Measurements from ENCODE around the gene NFU1.
A peak's percentile ranks its signal among the peaks of the same experiment; 100 is the strongest.
"Not testable (repeated sequence)": the region's sequence is repeated elsewhere in the genome, so short reads cannot be mapped to it uniquely, and the experiment has no call there.

The NFU1 gene

DNA sequence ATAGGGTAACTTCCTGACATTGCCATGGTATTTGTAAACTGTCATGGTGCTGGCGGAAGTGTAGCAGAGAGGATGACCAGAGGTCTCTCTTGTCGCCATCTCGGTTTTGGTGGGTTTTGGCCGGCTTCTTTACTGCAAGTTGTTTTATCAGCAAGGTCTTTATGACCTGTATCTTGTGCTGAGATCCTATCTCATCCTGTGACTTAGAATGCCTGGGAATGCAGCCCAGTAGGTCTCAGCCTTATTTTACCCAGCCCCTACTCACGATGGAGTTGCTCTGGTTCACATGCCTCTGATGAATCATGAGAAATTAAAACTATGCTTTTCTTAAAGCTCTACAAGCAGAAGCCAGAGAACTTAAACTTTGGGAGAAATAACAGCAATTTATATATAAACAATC, 12.7 kb upstream of the NFU1 start:
- no peak for DNase-seq

DNA sequence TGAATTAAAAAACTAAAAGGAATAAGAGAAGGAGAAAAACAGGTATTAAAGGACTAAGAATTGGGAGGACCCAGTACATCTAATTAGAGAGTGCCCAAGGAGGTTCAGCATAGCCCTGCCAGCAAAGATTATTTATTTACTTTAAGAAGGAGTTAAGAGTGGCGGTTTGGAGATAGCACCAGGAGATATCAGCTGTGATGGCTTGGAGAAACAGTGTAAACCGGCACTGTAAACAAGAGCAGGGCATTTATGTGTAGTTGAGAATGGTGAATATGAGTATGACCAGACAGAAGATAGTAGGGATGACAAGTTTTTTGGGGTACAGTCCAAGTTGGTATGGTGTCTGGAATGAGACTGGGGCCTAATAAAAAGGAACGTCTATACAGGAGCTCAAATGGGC, 6.4 kb upstream of the NFU1 start:
- DNase-seq, result not testable (repeated sequence)

DNA sequence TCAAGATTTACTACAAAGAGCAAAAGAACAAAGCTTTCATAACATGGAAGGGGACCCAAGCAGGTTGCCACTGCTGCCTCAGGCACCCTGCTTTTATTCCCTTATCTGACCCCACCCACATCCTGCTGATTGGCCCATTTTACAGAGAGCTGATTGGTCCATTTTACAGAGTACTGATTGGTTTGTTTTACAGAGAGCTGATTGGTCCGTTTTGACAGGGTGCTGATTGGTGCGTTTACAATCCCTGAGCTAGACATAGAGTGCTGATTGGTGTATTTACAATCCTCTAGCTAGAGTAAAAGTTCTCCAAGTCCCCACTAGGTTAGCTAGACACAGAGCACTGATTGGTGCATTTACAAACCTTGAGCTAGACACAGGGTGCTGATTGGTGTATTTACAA, 2.3 kb upstream of the NFU1 start:
- peak; percentile 18 for DNase-seq

DNA sequence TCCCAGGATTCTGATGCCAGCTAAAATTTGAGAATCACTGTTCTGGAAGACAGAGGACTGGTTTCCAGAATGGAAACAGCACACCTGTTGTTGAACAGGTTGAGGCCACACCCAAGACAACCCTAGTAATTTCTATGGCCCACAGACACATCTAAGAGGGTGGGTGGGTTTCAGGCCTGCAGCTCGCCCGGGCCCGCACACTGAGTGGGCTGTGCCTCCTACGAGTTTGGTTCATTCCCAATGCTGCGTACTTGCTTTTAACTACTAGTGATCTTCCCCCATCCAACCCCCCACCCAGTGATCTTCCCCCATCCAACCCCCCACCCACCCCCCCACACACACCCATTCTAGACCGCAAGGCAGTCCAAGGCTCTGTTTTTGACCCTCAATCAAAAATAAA, 1.3 kb upstream of the NFU1 start:
- DNase-seq, result no peak

DNA sequence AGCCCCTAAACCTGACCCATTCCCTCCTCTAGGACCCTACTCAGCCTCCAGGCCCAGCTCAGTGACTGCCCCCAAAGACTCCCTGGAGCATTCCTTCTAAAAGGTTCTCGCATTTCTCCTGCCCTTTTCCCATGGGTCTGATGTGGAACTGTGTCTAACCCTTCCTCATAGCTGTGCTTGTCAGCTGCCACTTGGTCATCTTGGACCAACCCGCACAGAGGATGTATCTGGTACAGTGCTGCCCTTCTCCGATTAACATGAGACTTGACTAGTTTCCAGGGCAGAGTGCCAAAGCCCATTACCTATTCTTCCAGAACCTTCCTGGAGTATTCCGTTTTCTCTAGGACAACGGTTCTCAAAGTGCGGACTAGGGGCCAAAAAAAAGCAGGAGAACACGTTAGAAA, 518 bp upstream of the NFU1 start:
- no peak for DNase-seq

DNA sequence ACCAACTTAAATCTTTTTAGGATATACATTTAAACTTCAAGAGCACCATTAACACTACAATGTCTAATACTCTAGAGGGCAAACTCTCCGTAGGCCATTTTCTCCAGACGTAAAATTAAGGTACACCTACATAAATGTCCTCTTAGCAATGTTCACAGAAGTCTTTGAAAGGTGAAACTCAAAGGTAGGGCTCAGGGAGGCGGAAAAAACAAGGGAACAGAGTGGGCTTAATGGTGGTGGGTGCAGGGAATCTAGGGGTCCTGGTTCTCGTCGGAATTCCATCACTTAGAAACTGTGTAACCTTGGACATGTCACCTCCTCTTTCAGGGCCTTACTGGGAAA, 668 bp downstream of the NFU1 start:
- DNase-seq, result no peak

DNA sequence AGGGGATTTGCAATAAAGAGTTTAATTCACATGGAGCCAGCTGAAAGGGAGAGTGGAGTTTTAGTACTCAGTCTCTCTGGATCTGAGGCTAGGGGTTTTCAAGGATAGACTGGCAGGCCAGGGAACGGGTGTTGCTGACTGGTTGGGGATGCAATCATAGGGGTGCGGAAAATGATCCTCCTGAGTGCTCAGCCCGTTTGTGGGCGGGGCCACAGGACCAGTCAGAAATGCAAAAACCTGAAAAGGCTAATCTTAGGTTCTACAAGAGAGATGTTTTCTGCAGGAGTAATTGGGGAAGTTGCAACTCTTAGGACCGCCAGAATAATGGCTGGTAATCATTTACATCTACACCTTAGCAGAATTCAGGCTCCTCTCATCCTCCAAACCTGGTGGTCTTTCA, 2.5 kb downstream of the NFU1 start:
- DNase-seq, result no peak

DNA sequence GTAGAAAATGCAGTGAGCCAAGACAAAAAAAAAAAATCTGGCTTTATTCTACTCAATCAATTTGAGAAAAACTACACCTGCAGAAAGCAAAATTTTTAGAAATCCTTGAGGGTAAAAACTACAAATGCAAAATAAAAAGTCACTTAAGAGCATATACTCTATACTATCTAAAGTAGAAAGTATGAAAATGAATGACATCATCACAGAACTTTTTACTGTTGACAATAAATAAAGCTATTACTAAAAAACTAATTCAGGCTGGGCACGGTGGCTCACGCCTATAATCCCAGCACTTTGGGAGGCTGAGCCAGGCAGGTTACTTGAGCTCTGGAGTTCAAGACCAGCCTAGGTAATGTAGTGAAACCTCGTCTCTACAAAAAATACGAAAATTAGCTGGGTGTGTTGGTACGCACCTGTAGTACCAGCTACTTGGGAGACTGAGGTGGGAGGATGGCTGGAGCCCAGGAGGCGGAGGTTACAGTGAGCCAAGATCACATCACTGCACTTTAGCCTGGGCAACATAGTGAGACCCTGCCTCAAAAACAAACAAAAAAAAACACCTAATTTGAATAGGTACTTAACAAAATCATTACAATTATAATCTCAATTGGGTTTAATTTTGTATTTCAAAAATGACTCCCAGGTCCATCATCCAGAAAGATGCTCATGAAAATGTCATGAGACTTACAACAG, 7.6 kb downstream of the NFU1 start:
- no peak for DNase-seq

DNA sequence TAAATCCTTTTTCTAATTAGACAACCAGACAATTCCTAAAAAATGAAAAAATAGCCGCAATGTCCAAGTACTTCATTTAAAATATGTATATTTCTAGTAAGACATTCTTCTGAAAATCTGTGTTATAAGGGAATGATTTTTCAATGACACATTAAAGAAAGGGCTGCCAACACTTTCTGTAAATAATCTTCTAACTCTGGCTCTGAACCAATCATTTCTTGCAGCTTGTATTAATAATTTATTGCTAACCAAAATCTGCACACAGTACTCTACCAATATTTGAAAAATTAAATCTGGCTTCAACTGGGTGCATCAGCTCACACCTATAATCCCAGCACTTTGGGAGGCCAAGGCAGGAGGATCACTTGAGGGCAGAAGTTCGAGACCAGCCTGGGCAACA, 8.3 kb downstream of the NFU1 start:
- no peak for DNase-seq

DNA sequence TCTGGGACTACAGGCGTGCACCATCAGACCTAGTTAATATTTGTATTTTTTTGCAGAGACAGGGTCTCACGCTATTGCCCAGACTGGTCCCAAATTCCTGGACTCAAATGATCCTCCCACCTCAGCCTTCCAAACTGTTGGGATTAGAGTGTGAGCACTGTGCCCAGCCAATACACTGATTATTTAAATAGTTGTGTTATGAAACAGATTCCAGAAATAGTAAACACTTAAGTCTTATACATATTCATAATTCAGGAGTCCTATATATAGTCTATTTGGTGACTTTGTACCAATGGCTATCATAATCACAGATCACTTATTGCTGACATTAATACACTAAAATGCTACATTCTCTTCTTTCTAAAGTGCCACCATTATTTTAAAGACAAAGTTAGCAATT, 12.8 kb downstream of the NFU1 start:
- DNase-seq, result no peak

DNA sequence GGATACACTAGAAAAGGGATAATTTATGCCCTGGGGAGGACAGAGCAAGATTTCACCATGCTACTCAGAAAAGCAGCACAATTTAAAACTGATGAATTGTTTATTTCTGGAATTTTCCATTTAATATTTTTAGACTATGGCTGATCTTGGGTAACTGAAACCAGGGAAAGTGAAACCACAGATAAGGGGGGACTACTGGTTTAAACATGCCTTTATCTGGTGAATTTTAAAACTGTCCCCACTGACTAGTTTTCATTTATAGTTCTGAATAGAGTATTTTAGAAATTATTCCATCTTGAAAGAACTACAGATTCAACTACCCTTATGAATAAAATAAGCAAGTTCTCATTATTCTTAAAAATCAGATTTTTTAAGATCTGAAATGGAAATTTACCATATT, 15.0 kb downstream of the NFU1 start:
- no peak for DNase-seq

DNA sequence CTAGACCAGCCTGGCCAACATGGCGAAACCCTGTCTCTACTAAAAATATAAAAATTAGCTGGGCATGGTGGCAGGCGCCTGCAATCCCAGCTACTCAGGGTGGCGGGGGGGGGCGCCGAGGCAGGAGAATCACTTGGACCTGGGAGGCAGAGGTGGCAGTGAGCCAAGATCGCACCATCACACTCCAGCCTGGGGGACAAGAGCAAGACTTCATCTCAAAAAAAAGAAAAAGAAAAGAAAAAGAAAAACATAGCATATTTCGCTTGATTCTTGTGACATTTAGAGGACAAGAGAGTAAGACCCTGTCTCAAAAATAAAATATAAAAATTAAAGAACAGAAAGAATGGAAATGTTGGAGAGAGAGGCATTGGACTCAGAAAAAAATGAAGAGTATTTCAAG, 18.1 kb downstream of the NFU1 start:
- not testable (repeated sequence) for DNase-seq

DNA sequence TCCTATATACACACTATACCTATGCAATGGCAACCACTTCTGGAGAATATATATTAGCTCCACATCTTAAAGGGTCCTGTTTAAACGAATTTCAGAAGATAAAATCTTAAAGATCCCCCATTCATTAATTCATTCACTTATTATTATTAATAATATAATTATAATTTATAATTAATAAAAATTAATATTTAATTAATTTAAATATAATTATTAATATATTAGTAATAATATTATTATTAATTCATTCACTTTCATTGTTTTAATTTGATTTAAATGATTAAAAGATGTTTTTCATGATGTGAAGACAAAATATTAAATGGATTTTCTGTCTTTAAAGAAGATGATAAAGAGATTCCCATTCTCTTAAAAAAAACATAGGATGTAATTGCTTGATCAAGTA, 21.1 kb downstream of the NFU1 start:
- DNase-seq, result no peak

DNA sequence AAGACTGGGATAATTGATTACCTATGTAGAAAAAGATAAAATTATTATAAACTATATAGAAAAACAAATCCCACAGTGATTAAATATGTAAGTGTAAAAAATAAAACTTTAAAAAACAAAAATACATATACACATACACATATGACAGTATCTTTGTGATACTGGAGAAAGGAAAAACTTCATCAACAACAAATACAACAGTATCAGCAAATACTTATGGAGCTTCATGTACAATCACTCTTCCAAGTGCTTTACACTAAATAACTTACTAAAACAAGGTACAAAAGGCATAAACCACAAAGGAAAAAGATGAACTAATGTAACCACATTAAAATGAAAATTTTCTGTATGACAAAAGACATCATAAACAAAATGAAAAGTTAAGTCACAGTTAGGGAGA, 26.1 kb downstream of the NFU1 start:
- DNase-seq, result no peak

DNA sequence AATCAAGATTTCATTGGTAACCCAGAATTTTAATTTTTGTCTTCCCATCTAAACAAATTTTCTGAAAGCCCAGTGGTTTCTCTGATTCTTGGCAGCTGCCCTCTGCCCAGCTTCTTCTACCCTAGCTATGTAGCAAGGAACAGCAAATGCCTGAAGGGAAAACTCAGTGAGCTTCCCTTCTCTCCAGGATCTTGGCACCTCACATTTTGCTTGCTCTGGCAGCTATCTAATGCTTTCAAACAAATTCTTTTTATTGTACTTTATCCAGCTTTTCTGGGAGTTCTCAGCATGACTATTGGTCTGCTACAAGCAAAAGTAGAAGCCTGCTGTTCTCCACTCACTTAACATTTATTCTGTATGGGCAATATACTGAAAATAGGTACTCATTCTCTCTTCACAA, 31.9 kb downstream of the NFU1 start:
- DNase-seq, result no peak

DNA sequence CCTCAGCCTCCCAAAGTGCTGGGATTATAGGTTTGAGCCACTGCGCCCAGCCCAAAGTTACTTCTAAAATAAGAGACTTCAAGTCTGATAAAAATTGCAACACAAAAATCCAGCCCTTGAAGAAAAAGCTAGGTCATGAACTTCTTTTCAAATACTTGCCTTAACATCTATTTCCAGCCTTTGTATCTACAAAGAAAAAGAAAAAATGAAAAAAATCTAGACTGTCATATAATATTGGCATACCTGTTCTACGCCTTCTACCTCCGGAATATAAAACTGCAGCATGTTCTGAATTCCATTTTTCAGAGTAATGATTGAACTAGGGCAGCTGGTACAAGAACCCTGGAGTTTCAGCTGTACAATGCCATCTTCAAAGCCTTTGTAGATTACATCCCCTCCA, 37.1 kb downstream of the NFU1 start:
- DNase-seq, result no peak

DNA sequence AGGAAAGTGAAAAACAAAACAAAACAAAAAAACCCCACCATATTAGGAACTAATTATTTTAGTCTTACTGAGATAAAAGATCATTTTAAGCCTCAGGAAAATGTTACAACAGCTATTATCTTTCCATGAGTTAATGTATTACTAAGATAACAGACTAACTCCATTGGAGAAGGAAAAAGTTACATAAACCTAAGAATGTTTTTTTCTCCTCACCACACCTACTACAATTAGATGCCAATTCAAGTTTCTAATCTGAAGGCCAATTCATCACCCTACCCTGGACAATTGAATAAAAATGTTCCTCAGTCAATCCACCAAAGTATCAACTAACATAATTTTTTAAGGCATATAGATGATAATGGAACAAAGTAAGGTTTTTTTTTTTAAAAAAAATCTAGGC, 40.0 kb downstream of the NFU1 start:
- no peak for DNase-seq

DNA sequence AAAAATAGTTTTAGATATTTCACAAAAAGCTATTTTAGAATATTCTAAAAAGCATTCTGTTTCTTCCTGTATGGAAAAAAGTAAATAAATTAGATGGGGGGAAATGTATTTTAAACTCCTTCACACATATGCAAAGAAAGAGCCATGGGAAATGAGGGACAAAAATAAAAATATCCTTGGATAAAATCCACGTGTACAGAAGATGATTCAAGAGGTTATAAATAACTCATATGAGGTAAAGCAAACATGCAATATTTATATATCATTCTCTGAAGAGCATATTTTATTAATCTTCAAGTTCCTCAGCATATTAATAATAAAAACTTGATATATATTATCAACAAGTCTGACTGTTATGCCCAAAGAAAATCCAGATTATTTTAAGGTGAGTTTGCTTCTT, 41.4 kb downstream of the NFU1 start:
- no peak for DNase-seq

DNA sequence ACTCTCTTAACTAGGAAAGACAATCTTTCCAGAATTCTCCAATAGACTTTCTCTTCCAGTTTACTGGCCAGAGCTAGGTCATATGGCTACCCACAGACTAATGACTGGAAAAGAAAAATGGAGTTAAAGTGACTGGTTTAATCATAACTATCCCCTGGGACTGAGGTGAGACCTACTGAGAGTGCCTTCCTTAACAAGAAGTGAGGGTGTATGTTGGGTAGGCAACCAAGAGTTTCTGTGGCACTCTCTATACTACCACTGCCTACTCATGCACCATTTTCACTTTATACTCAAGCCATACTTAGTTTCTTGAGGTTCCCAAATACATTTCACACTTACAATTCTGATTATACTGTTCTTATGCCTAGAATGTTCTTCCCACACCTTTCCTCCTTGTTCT, 43.3 kb downstream of the NFU1 start:
- no peak for DNase-seq

DNA sequence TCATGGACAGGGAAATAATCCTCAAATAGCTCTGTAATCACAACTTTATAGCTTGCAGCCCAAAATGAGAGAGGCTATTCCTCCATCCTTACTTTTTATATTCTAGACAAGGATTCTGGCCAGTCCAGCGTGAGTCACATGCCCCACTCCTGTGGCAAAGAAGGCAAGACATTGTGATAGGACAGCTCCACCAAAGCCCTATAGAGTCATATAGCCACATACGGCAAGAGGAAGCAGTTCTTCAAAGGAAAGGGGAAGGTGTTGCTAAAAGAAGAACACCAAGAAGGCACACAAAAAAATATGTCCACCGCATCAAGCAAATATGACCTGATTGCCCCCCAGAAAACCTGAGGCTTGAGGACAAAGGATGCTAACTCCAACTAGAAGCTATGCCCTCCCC, 46.8 kb downstream of the NFU1 start:
- no peak for DNase-seq

DNA sequence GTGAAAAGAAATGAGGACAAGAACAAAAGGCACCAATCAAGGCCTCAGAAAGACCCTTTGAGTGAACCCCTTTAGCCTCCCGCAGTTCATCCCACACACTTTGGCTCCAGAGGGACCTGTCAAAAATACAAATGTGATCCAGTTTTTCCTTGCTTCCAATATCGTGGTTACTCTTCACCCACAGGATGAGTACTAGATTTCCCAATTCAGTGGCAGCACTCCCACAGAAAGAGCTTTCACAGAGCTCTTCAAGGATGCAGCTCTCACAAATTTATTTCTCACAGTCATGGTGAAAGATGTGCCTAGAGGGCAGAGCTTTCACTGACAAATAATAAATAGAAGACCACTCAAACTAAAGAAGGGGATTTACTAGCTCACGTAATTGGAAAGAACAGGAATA, 47.2 kb downstream of the NFU1 start:
- DNase-seq, result no peak

DNA sequence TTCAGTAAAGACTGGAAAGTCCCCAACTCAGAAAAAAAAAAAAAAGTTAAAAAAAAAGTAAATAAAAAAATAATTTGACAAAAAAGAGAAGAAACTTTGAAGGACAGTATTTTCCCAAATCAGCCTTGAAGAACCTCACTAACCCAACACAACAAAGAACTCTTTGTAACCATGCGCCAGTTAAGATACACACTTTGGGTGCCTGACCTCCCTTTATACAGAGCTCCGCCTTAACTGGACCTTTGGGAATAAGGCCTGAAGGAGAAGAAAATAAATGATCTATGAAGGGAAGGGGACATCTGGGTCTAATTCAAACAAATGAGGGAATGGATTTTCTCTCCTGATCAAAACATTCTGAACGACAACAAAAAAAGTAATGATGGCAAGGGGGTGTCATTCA, 48.0 kb downstream of the NFU1 start:
- no peak for DNase-seq

DNA sequence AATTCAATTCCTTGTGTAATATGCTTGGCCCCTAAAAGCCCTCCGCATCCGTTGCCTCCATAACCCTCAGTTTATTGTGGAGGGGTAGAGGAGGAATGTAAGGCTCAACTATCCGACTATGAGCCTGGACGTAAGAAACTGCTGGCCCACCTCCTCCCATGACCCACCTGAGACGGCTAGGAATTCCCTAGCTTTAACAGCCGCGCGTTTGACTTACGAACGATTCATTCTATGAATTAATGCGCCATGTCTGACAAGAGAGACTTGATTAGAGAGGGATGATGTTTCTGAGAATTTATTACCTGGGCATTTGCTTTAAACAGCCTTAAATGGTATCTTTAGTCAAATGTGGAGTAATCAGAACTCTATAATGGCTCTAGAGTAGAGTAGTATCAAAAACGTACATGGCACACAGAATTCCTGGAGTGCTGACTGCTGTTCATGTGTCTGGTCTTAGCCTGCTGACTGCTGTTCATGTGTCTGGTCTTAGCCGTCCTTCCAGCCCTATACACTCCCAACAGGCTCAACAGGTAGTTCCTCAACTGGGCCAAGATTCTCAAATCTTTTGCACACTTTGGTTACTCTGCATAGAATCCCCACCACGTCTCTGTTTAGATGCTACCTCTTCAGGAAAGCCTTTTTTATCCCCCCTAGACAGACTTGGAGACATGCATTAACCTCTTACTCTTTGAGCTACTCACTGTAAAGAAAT, 49.3 kb downstream of the NFU1 start:
- DNase-seq, result no peak

DNA sequence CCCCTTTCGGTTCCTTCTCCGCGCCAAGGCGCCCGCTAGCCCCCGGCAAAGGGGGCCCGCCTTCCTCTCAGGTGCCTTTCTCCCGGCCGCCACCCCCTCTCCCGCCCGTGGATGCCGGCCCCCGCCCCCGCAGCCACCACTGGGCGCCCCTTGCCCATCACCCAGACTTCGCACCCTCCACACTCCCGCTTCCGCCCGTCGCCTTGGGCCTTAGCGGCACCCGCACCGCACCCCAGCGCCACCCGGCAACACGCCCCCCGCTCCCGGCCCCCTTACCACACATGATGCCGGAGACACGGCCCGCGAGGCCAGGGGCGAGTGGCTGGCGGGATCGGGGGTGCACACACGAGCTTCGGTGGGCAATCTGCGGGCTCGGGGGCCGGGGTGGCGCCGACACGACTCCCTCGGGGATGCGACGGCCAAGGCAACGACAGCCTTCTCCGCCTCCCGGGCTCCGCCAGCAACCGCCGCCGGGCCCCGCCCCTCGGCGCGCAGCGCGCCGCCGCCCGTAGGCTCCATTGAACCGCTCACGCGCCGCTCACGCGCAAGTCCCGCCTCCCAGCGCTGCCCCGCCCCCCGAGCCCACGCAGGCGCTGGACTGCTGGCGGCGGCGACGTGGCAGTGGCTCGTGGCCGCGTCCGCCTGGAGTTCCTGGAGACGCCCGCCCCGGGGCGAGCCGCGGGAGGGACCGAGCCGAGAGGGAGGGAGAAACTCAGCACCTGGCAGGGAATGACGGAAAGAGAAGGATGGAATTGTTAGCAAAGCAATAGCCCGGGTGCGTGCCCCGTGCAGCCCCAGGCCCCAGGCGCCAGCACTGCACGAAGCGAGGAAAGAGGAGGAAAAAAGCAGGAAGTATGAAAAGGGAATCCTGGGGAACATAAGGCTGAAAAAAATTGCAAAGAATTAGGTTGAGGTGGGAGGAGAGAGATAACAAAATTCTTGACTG, 50.2 kb downstream of the NFU1 start, which contains the start of gene GFPT1:
TSS of gene GFPT1 (minus strand) at position 439 of the 946 bp plus-strand sequence. CDS start at position 283, 156 bp downstream.
- peak; percentile 89 for DNase-seq
